ENCODE data around the gene ANK2.

The ANK2 gene

GRCh38 chr4:113378836-113379235, 329.4 kb downstream of the ANK2 start:
- H3K9ac ChIP-seq (ENCODE audit: low read length) = no peak overlapping the region
- H3K4me3 ChIP-seq (ENCODE audit: low read length) = no peak overlapping the region
- H3K9me3 ChIP-seq (ENCODE audit: control insufficient read depth, low read length) = no peaks in the 10 kb centered on the region
- H3K4me1 ChIP-seq (ENCODE audit: control insufficient read depth, insufficient read depth, low read length) = no peaks in the 10 kb centered on the region
- no peaks in the 10 kb centered on the region for H3K27me3 ChIP-seq (ENCODE audit: control insufficient read depth, insufficient read depth, low read length)
- H3K36me3 ChIP-seq (ENCODE audit: control insufficient read depth, insufficient read depth, low read length) = no peaks in the 10 kb centered on the region

GRCh38 chr4:113382704-113383103, 333.3 kb downstream of the ANK2 start:
- no peaks in the 10 kb centered on the region for H3K9me3 ChIP-seq (ENCODE audit: control insufficient read depth, low read length)
- no peaks in the 10 kb centered on the region for H3K27me3 ChIP-seq (ENCODE audit: control insufficient read depth, insufficient read depth, low read length)
- peaks cover 7% of the 10 kb centered on the region for H3K4me1 ChIP-seq (ENCODE audit: control insufficient read depth, insufficient read depth, low read length)
- no peak overlapping the region for H3K4me3 ChIP-seq (ENCODE audit: low read length)
- H3K9ac ChIP-seq (ENCODE audit: low read length) = no peak overlapping the region
- no peaks in the 10 kb centered on the region for H3K36me3 ChIP-seq (ENCODE audit: control insufficient read depth, insufficient read depth, low read length)

GRCh38 chr4:113383111-113383785, 333.8 kb downstream of the ANK2 start:
- Histone ChIP-seq H3K27me3 (ENCODE audit: control insufficient read depth, insufficient read depth, low read length) (no peaks in the 10 kb centered on the region), H3K4me1 (ENCODE audit: control insufficient read depth, insufficient read depth, low read length) (peaks cover 7% of the 10 kb centered on the region), H3K9ac (ENCODE audit: low read length) (no peak overlapping the region), H3K4me3 (ENCODE audit: low read length) (no peak overlapping the region), H3K36me3 (ENCODE audit: control insufficient read depth, insufficient read depth, low read length) (no peaks in the 10 kb centered on the region), H3K9me3 (ENCODE audit: control insufficient read depth, low read length) (no peaks in the 10 kb centered on the region)

- Histone ChIP-seq H3K27me3 (ENCODE audit: control insufficient read depth, insufficient read depth, low read length) (no peaks in the 10 kb centered on the region), H3K9me3 (ENCODE audit: control insufficient read depth, low read length) (no peaks in the 10 kb centered on the region), H3K9ac (ENCODE audit: low read length) (no peak overlapping the region), H3K4me3 (ENCODE audit: low read length) (no peak overlapping the region), H3K36me3 (ENCODE audit: control insufficient read depth, insufficient read depth, low read length) (no peaks in the 10 kb centered on the region), H3K4me1 (ENCODE audit: control insufficient read depth, insufficient read depth, low read length) (peaks cover 7% of the 10 kb centered on the region)
These were observed 335.1 kb downstream of the ANK2 start for GRCh38 chr4:113384600-113384999.

- no peaks in the 10 kb centered on the region for H3K27me3 ChIP-seq (ENCODE audit: control insufficient read depth, insufficient read depth, low read length)
- no peaks in the 10 kb centered on the region for H3K36me3 ChIP-seq (ENCODE audit: control insufficient read depth, insufficient read depth, low read length)
- H3K4me1 ChIP-seq (ENCODE audit: control insufficient read depth, insufficient read depth, low read length) = peaks cover 7% of the 10 kb centered on the region
- H3K4me3 ChIP-seq (ENCODE audit: low read length) = no peak overlapping the region
- no peaks in the 10 kb centered on the region for H3K9me3 ChIP-seq (ENCODE audit: control insufficient read depth, low read length)
- H3K9ac ChIP-seq (ENCODE audit: low read length) = no peak overlapping the region
These were observed 335.9 kb downstream of the ANK2 start for GRCh38 chr4:113385281-113385899.

- Histone ChIP-seq H3K9me3 (ENCODE audit: control insufficient read depth, low read length) (no peaks in the 10 kb centered on the region), H3K36me3 (ENCODE audit: control insufficient read depth, insufficient read depth, low read length) (no peaks in the 10 kb centered on the region), H3K4me1 (ENCODE audit: control insufficient read depth, insufficient read depth, low read length) (peaks cover 7% of the 10 kb centered on the region), H3K9ac (ENCODE audit: low read length) (no peak overlapping the region), H3K4me3 (ENCODE audit: low read length) (no peak overlapping the region), H3K27me3 (ENCODE audit: control insufficient read depth, insufficient read depth, low read length) (no peaks in the 10 kb centered on the region)
These were observed 339.7 kb downstream of the ANK2 start for GRCh38 chr4:113389160-113389559.

GRCh38 chr4:113390850-113391249, 341.4 kb downstream of the ANK2 start:
- H3K4me1 ChIP-seq (ENCODE audit: control insufficient read depth, insufficient read depth, low read length) = no peaks in the 10 kb centered on the region
- no peaks in the 10 kb centered on the region for H3K36me3 ChIP-seq (ENCODE audit: control insufficient read depth, insufficient read depth, low read length)
- H3K9me3 ChIP-seq (ENCODE audit: control insufficient read depth, low read length) = no peaks in the 10 kb centered on the region
- H3K4me3 ChIP-seq (ENCODE audit: low read length) = no peak overlapping the region
- no peaks in the 10 kb centered on the region for H3K27me3 ChIP-seq (ENCODE audit: control insufficient read depth, insufficient read depth, low read length)
- H3K9ac ChIP-seq (ENCODE audit: low read length) = no peak overlapping the region

GRCh38 chr4:113394108-113394729, 344.8 kb downstream of the ANK2 start:
- Histone ChIP-seq H3K4me3 (ENCODE audit: low read length) (no peak overlapping the region), H3K9me3 (ENCODE audit: control insufficient read depth, low read length) (no peaks in the 10 kb centered on the region), H3K9ac (ENCODE audit: low read length) (no peak overlapping the region)

GRCh38 chr4:113394730-113395530, 345.5 kb downstream of the ANK2 start:
- no peaks in the 10 kb centered on the region for H3K36me3 ChIP-seq (ENCODE audit: control insufficient read depth, insufficient read depth, low read length)
- H3K4me1 ChIP-seq (ENCODE audit: control insufficient read depth, insufficient read depth, low read length) = no peaks in the 10 kb centered on the region
- no peak overlapping the region for H3K9ac ChIP-seq (ENCODE audit: low read length)
- no peaks in the 10 kb centered on the region for H3K9me3 ChIP-seq (ENCODE audit: control insufficient read depth, low read length)
- no peaks in the 10 kb centered on the region for H3K27me3 ChIP-seq (ENCODE audit: control insufficient read depth, insufficient read depth, low read length)
- no peak overlapping the region for H3K4me3 ChIP-seq (ENCODE audit: low read length)

More at GRCh38 chr4:113394108-113394729, 344.8 kb downstream of the ANK2 start:
- no peaks in the 10 kb centered on the region for H3K27me3 ChIP-seq (ENCODE audit: control insufficient read depth, insufficient read depth, low read length)
- no peaks in the 10 kb centered on the region for H3K4me1 ChIP-seq (ENCODE audit: control insufficient read depth, insufficient read depth, low read length)
- H3K36me3 ChIP-seq (ENCODE audit: control insufficient read depth, insufficient read depth, low read length) = no peaks in the 10 kb centered on the region

GRCh38 chr4:113397114-113397701, 347.8 kb downstream of the ANK2 start:
- no peak overlapping the region for H3K9ac ChIP-seq (ENCODE audit: low read length)
- H3K4me3 ChIP-seq (ENCODE audit: low read length) = no peak overlapping the region
- no peaks in the 10 kb centered on the region for H3K4me1 ChIP-seq (ENCODE audit: control insufficient read depth, insufficient read depth, low read length)
- H3K36me3 ChIP-seq (ENCODE audit: control insufficient read depth, insufficient read depth, low read length) = no peaks in the 10 kb centered on the region
- H3K27me3 ChIP-seq (ENCODE audit: control insufficient read depth, insufficient read depth, low read length) = no peaks in the 10 kb centered on the region
- H3K9me3 ChIP-seq (ENCODE audit: control insufficient read depth, low read length) = no peaks in the 10 kb centered on the region

- Histone ChIP-seq H3K36me3 (ENCODE audit: control insufficient read depth, insufficient read depth, low read length) (no peaks in the 10 kb centered on the region), H3K9me3 (ENCODE audit: control insufficient read depth, low read length) (no peaks in the 10 kb centered on the region), H3K27me3 (ENCODE audit: control insufficient read depth, insufficient read depth, low read length) (no peaks in the 10 kb centered on the region), H3K4me3 (ENCODE audit: low read length) (no peak overlapping the region), H3K4me1 (ENCODE audit: control insufficient read depth, insufficient read depth, low read length) (no peaks in the 10 kb centered on the region), H3K9ac (ENCODE audit: low read length) (no peak overlapping the region)
These were observed 349.1 kb downstream of the ANK2 start for GRCh38 chr4:113398441-113399143.
